PFSK-1 (cell line): ENCODE measurements around the gene MAST4.

Experiments
- POLR2AphosphoS5 ChIP-seq: IDR thresholded peaks from 2 replicates; pipeline ENCODE4 v1.6.1; 2012; ENCODE audit warnings: low read depth, mild to moderate bottlenecking, control low read depth, low read length, moderate library complexity
- SIN3A ChIP-seq: IDR thresholded peaks from 2 replicates; pipeline ENCODE4 v1.6.1; 2012; ENCODE audit warnings: mild to moderate bottlenecking, low read length, moderate library complexity, borderline replicate concordance; ENCODE audit not compliant: insufficient read depth
- TAF1 ChIP-seq: IDR thresholded peaks from 2 replicates; pipeline ENCODE4 v1.6.1; 2012; ENCODE audit warnings: low read length, control low read depth, borderline replicate concordance; ENCODE audit not compliant: insufficient read depth
- TF ChIP-seq, protein P1 (sequence below), 2 experiments: IDR thresholded peaks; 2 replicates each; pipeline versions ENCODE4 v1.6.1 to v1.8.0; 2011 to 2012; ENCODE audit warnings: low read depth in 2 of 2, low read length in 2 of 2, control low read depth in 1 of 2, inconsistent platforms in 1 of 2, mild to moderate bottlenecking in 1 of 2, moderate library complexity in 1 of 2; ENCODE audit not compliant: insufficient read depth in 1 of 2

GRCh38 chr5:67090040-67090439 is 493.8 kb downstream of the MAST4 start:
- TF ChIP-seq, protein P1, sequence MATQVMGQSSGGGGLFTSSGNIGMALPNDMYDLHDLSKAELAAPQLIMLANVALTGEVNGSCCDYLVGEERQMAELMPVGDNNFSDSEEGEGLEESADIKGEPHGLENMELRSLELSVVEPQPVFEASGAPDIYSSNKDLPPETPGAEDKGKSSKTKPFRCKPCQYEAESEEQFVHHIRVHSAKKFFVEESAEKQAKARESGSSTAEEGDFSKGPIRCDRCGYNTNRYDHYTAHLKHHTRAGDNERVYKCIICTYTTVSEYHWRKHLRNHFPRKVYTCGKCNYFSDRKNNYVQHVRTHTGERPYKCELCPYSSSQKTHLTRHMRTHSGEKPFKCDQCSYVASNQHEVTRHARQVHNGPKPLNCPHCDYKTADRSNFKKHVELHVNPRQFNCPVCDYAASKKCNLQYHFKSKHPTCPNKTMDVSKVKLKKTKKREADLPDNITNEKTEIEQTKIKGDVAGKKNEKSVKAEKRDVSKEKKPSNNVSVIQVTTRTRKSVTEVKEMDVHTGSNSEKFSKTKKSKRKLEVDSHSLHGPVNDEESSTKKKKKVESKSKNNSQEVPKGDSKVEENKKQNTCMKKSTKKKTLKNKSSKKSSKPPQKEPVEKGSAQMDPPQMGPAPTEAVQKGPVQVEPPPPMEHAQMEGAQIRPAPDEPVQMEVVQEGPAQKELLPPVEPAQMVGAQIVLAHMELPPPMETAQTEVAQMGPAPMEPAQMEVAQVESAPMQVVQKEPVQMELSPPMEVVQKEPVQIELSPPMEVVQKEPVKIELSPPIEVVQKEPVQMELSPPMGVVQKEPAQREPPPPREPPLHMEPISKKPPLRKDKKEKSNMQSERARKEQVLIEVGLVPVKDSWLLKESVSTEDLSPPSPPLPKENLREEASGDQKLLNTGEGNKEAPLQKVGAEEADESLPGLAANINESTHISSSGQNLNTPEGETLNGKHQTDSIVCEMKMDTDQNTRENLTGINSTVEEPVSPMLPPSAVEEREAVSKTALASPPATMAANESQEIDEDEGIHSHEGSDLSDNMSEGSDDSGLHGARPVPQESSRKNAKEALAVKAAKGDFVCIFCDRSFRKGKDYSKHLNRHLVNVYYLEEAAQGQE (IDR thresholded peaks at IDR 0.05; ENCODE audit: insufficient read depth in 1 of 2, low read depth in 2 of 2, low read length in 2 of 2) = no peak
- TF ChIP-seq SIN3A (no peak), POLR2AphosphoS5 (no peak), TAF1 (no peak)
